Ishikawa (cell line): ENCODE data around the gene C14orf132.

Experiments
- CEBPB ChIP-seq: IDR thresholded peaks from 2 replicates; pipeline ENCODE4 v1.6.1; 2012
- CREB1 ChIP-seq: IDR thresholded peaks from 2 replicates; pipeline ENCODE4 v1.6.1; 2012; ENCODE audit warnings: low read depth
- EGR1 ChIP-seq: IDR thresholded peaks from 2 replicates; pipeline ENCODE4 v1.6.1; 2012
- EP300 ChIP-seq: IDR thresholded peaks from 2 replicates; pipeline ENCODE4 v1.6.1; 2012; ENCODE audit warnings: borderline replicate concordance
- FOXM1 ChIP-seq: IDR thresholded peaks from 2 replicates; pipeline ENCODE4 v1.6.1; 2012; ENCODE audit warnings: low read depth, borderline replicate concordance
- MAX ChIP-seq: IDR thresholded peaks from 2 replicates; pipeline ENCODE4 v1.6.1; 2012
- NFIC ChIP-seq: IDR thresholded peaks from 2 replicates; pipeline ENCODE4 v1.6.1; 2012
- RAD21 ChIP-seq: IDR thresholded peaks from 2 replicates; pipeline ENCODE4 v1.6.1; 2012; ENCODE audit warnings: low read depth
- REST ChIP-seq: IDR thresholded peaks from 2 replicates; pipeline ENCODE4 v1.6.1; 2012; ENCODE audit warnings: low read depth, mild to moderate bottlenecking
- TAF1 ChIP-seq: IDR thresholded peaks from 2 replicates; pipeline ENCODE4 v1.6.1; 2012; ENCODE audit warnings: low read depth, mild to moderate bottlenecking
- TCF12 ChIP-seq: IDR thresholded peaks from 2 replicates; pipeline ENCODE4 v1.6.1; 2012; ENCODE audit warnings: low read depth
- TEAD4 ChIP-seq: IDR thresholded peaks from 2 replicates; pipeline ENCODE4 v1.6.1; 2012
- USF1 ChIP-seq: IDR thresholded peaks from 2 replicates; pipeline ENCODE4 v1.6.1; 2012
- YY1 ChIP-seq: IDR thresholded peaks from 2 replicates; pipeline ENCODE4 v1.6.1; 2012; ENCODE audit warnings: low read depth
- ZBTB7A ChIP-seq: IDR thresholded peaks from 2 replicates; pipeline ENCODE4 v1.6.1; 2012; ENCODE audit warnings: low read depth

C14orf132 gene

GRCh38 chr14:96088911-96089310, 49.7 kb downstream of the C14orf132 start:
- TF ChIP-seq TEAD4 (no peak), EP300 (no peak), USF1 (no peak), CEBPB (no peak), CREB1 (no peak), TAF1 (no peak), RAD21 (no peak), TCF12 (no peak), MAX (no peak), EGR1 (no peak), ZBTB7A (no peak)

- TF ChIP-seq TEAD4, result no peak
- TF ChIP-seq USF1, result no peak
- no peak for TF ChIP-seq EP300
- no peak for TF ChIP-seq TCF12
Measured at GRCh38 chr14:96089401-96089800, 50.2 kb downstream of the C14orf132 start.

- no peak for TF ChIP-seq FOXM1
- TF ChIP-seq YY1, result no peak
Measured at GRCh38 chr14:96090441-96091148, 51.4 kb downstream of the C14orf132 start.

GRCh38 chr14:96091149-96091693, 52.1 kb downstream of the C14orf132 start:
- TF ChIP-seq USF1 (no peak), CEBPB (no peak), TCF12 (no peak), EGR1 (no peak), YY1 (no peak), EP300 (no peak), NFIC (no peak), CREB1 (no peak)

- TF ChIP-seq RAD21, result no peak
- TF ChIP-seq USF1, result no peak
- TF ChIP-seq YY1, result no peak
- no peak for TF ChIP-seq CREB1
- no peak for TF ChIP-seq EGR1
- TF ChIP-seq CEBPB, result no peak
- TF ChIP-seq TAF1, result no peak
Measured at GRCh38 chr14:96091941-96092411, 52.8 kb downstream of the C14orf132 start.

- TF ChIP-seq YY1, result no peak
- no peak for TF ChIP-seq TEAD4
- TF ChIP-seq CREB1, result no peak
- TF ChIP-seq TCF12, result no peak
- no peak for TF ChIP-seq FOXM1
Measured at GRCh38 chr14:96092936-96093335, 53.8 kb downstream of the C14orf132 start.

GRCh38 chr14:96094211-96094610, 55.0 kb downstream of the C14orf132 start:
- no peak for TF ChIP-seq YY1
- TF ChIP-seq EP300, result no peak
- no peak for TF ChIP-seq FOXM1
- no peak for TF ChIP-seq TCF12
- TF ChIP-seq ZBTB7A, result no peak
- TF ChIP-seq EGR1, result no peak
- no peak for TF ChIP-seq CREB1
- no peak for TF ChIP-seq USF1

GRCh38 chr14:96094656-96095055, 55.5 kb downstream of the C14orf132 start:
- TF ChIP-seq CEBPB, result no peak
- no peak for TF ChIP-seq ZBTB7A
- TF ChIP-seq NFIC, result no peak
- no peak for TF ChIP-seq EP300
- no peak for TF ChIP-seq TEAD4
- TF ChIP-seq USF1, result no peak
- no peak for TF ChIP-seq REST
- TF ChIP-seq FOXM1, result no peak
- TF ChIP-seq TAF1, result no peak
- no peak for TF ChIP-seq CREB1
- TF ChIP-seq MAX, result no peak
- TF ChIP-seq EGR1, result no peak
- TF ChIP-seq TCF12, result no peak
